NCI-H2029 (cell line): ENCODE data around the gene OR56B1.

Experiments used
- DNase-seq: peaks from one replicate; lab custom pipeline; 2025; lab: John Stamatoyannopoulos, UW

The OR56B1 gene

GRCh38 chr11:5727691-5728090 is 8.6 kb upstream of the OR56B1 start:
- DNase-seq: no peak

- DNase-seq: no peak
Measured at GRCh38 chr11:5737091-5737490, 843 bp downstream of the OR56B1 start.

- no peak for DNase-seq
Measured at GRCh38 chr11:5737670-5738392, 1.6 kb downstream of the OR56B1 start.

- no peak for DNase-seq
Measured at GRCh38 chr11:5738431-5738830, 2.2 kb downstream of the OR56B1 start.

GRCh38 chr11:5746614-5747013 is 10.4 kb downstream of the OR56B1 start:
- DNase-seq: no peak

GRCh38 chr11:5749836-5750235 is 13.6 kb downstream of the OR56B1 start:
- DNase-seq: no peak

- DNase-seq: no peak
Measured at GRCh38 chr11:5753943-5754342, 17.7 kb downstream of the OR56B1 start, which contains the start of gene OR52N4. OR52N4 (plus strand) TSS chr11:5754243; CDS start chr11:5754741, 498 bp downstream.

- no peak for DNase-seq
Measured at GRCh38 chr11:5767056-5767455, 30.8 kb downstream of the OR56B1 start.

GRCh38 chr11:5783255-5783654 is 47.0 kb downstream of the OR56B1 start, which contains the start of gene OR52N5:
OR52N5 (minus strand) TSS chr11:5783355; CDS start chr11:5778634, 4,721 bp downstream.
- DNase-seq: no peak
